ENCODE data around the gene ATP2A3. TPM values are rescaled to one million over a fixed set of nuclear protein-coding genes. Genes with fewer than 3 reads are reported as not detected.

The ATP2A3 gene
- total RNA-seq, 1 experiment from 2014 or later = 101 TPM

DNA sequence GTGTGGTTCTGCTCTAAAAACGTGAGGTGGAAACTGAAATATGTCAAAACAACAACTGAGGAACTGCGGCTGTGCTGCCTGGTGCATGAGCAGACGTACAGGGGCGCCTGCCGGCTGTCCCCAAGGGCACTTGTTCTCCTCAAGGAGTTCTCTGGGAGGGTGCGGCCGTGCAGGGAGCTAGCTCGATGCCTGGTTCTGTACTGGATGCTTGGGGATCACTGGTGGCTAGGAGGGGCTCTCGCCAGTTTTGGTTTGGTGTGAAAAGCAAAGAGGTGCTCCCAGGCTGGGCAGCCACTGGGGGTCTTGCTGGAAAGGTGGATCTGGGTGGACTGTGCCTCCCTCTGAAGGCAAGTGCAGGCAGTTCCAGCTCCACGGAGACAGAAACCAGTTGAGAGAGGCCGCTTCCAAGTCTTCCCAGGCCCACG, 41.9 kb upstream of the ATP2A3 start:
- H3K9ac ChIP-seq (ENCODE audit: low read length) = no peak overlapping the region
- no peaks in the 10 kb centered on the region for H3K9me2 ChIP-seq (replicated peaks; ENCODE audit: insufficient read depth, low read length)
- no peak overlapping the region for H3K4me3 ChIP-seq (ENCODE audit: low read length)
- H3K27ac ChIP-seq (ENCODE audit: low read length) = no peak overlapping the region
- no peak overlapping the region for H3K4me2 ChIP-seq (ENCODE audit: low read depth, low read length, poor library complexity, severe bottlenecking)
- H3K27me3 ChIP-seq (ENCODE audit: low read length) = no peaks in the 10 kb centered on the region
- H3K36me3 ChIP-seq (ENCODE audit: insufficient read depth, low read length) = no peaks in the 10 kb centered on the region
- H3K9me3 ChIP-seq (ENCODE audit: low read length) = no peaks in the 10 kb centered on the region
- H2AFZ ChIP-seq (ENCODE audit: low read length) = no peak overlapping the region
- H3K4me1 ChIP-seq (ENCODE audit: low read length) = peaks cover 14% of the 10 kb centered on the region
- peaks cover 13% of the 10 kb centered on the region for H4K20me1 ChIP-seq (ENCODE audit: insufficient read depth, low read depth, low read length)
- DNase-seq = no peak
- H3K79me2 ChIP-seq (ENCODE audit: low read length) = no peaks in the 10 kb centered on the region

DNA sequence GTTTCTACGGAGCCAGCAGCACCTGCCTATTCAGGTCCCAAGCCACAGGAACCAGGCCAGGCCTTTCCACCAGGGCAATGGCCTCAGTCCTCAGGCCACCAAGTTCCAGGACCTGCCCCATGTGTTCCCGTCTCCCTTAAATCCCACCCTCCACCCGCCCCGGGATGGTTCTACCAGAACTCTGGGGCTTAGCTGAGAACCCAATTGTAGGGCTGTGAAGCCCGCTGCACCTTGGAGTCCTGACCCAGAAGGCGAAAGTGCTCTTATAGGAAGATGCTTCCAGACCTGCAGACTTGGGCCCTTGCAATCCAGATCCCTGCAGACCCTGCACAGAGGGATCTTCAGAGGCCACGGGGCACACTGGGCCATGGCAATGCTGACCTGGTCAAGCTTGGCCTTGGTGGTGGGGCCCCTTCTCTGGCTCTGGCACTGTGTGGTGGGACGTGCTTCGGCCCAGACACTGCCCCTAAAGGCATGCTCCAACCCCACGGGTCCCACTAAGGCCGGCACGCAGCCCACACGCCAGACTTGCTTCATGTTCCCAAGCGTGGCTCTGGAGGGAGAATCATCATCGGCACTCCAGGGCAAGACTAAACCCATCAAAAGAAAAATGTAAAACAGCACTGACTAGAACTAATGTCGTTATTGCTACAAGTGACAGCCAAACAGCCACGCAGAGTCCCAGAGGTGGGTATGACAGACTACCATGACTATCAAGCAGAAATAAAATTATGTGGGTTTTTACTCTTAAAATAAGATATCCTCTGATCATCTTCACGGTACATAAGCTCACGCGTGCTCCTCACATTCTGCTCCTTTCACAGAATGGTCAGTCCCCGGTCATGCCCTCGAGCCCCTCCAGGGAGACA, 41.3 kb upstream of the ATP2A3 start:
- Histone ChIP-seq H3K4me1 (ENCODE audit: low read length) (peaks cover 14% of the 10 kb centered on the region), H3K27me3 (ENCODE audit: low read length) (no peaks in the 10 kb centered on the region), H3K4me3 (ENCODE audit: low read length) (no peak overlapping the region), H3K79me2 (ENCODE audit: low read length) (no peaks in the 10 kb centered on the region), H2AFZ (ENCODE audit: low read length) (no peak overlapping the region), H3K9ac (ENCODE audit: low read length) (no peak overlapping the region), H3K9me3 (ENCODE audit: low read length) (no peaks in the 10 kb centered on the region), H3K36me3 (ENCODE audit: insufficient read depth, low read length) (no peaks in the 10 kb centered on the region), H3K4me2 (ENCODE audit: low read depth, low read length, poor library complexity, severe bottlenecking) (no peak overlapping the region), H3K9me2 (replicated peaks; ENCODE audit: insufficient read depth, low read length) (no peaks in the 10 kb centered on the region), H3K27ac (ENCODE audit: low read length) (no peak overlapping the region), H4K20me1 (ENCODE audit: insufficient read depth, low read depth, low read length) (peaks cover 13% of the 10 kb centered on the region)
- no peak for DNase-seq

DNA sequence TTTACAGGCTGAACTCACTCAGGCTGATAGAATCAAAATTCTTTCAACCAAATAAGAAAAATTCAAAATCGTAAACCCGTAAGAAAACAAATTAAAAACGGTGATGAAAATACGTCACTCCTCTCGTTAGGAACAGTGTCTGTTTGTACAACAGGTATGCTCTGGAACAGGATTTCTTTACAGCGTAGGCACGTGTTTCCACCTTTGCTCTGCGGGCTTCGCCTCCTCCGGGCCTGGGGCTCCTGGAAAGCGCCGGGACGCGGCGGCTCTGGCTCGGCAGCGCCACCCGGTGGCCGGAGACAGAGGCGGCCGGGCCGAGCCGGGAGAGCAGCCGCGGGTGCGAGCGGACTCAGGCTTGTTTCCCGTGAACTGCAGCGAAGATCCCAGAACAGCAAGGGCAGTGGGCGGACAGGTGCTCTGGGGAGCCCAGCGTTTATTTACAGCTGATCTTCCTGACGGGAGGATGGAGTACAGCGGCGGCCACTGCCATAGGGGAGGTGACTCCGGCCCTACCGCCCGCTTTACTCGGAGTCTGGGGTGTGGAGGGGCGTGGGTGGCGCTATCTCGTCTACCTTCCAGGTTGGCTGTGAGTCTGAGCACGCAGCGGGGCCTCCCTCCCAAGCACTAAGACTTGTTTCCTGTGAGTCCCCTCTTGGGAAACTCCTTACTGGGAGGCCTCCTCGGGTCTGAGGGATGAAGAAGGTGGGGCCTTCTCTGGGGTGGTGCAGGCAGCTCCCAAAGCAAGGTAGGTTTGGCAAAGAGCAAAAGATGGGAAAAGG, 40.5 kb upstream of the ATP2A3 start:
- Histone ChIP-seq H3K9ac (ENCODE audit: low read length) (no peak overlapping the region), H3K36me3 (ENCODE audit: insufficient read depth, low read length) (no peaks in the 10 kb centered on the region), H4K20me1 (ENCODE audit: insufficient read depth, low read depth, low read length) (peaks cover 13% of the 10 kb centered on the region), H3K4me2 (ENCODE audit: low read depth, low read length, poor library complexity, severe bottlenecking) (no peak overlapping the region), H3K4me1 (ENCODE audit: low read length) (peaks cover 14% of the 10 kb centered on the region), H3K27ac (ENCODE audit: low read length) (no peak overlapping the region), H3K9me3 (ENCODE audit: low read length) (no peaks in the 10 kb centered on the region), H2AFZ (ENCODE audit: low read length) (no peak overlapping the region), H3K9me2 (replicated peaks; ENCODE audit: insufficient read depth, low read length) (no peaks in the 10 kb centered on the region), H3K79me2 (ENCODE audit: low read length) (no peaks in the 10 kb centered on the region), H3K4me3 (ENCODE audit: low read length) (no peak overlapping the region), H3K27me3 (ENCODE audit: low read length) (no peaks in the 10 kb centered on the region)
- peak; percentile 89 for DNase-seq

GRCh38 chr17:4003501-4004421, 39.5 kb upstream of the ATP2A3 start:
- no peaks in the 10 kb centered on the region for H3K36me3 ChIP-seq (ENCODE audit: insufficient read depth, low read length)
- H3K9me3 ChIP-seq (ENCODE audit: low read length) = no peaks in the 10 kb centered on the region
- H3K9me2 ChIP-seq (replicated peaks; ENCODE audit: insufficient read depth, low read length) = no peaks in the 10 kb centered on the region
- H2AFZ ChIP-seq (ENCODE audit: low read length) = no peak overlapping the region
- H3K4me1 ChIP-seq (ENCODE audit: low read length) = peaks cover 14% of the 10 kb centered on the region
- H3K79me2 ChIP-seq (ENCODE audit: low read length) = no peaks in the 10 kb centered on the region
- no peak overlapping the region for H3K27ac ChIP-seq (ENCODE audit: low read length)
- no peaks in the 10 kb centered on the region for H3K27me3 ChIP-seq (ENCODE audit: low read length)
- H3K4me2 ChIP-seq (ENCODE audit: low read depth, low read length, poor library complexity, severe bottlenecking) = no peak overlapping the region
- no peak for DNase-seq
- H3K9ac ChIP-seq (ENCODE audit: low read length) = no peak overlapping the region
- H3K4me3 ChIP-seq (ENCODE audit: low read length) = no peak overlapping the region
- H4K20me1 ChIP-seq (ENCODE audit: insufficient read depth, low read depth, low read length) = peaks cover 13% of the 10 kb centered on the region

- no peak for DNase-seq
- Histone ChIP-seq H3K9me2 (replicated peaks; ENCODE audit: insufficient read depth, low read length) (no peaks in the 10 kb centered on the region), H3K4me1 (ENCODE audit: low read length) (peaks cover 14% of the 10 kb centered on the region), H3K9me3 (ENCODE audit: low read length) (no peaks in the 10 kb centered on the region), H3K36me3 (ENCODE audit: insufficient read depth, low read length) (no peaks in the 10 kb centered on the region), H4K20me1 (ENCODE audit: insufficient read depth, low read depth, low read length) (peaks cover 13% of the 10 kb centered on the region), H3K9ac (ENCODE audit: low read length) (no peak overlapping the region), H3K27ac (ENCODE audit: low read length) (no peak overlapping the region), H3K27me3 (ENCODE audit: low read length) (no peaks in the 10 kb centered on the region), H3K79me2 (ENCODE audit: low read length) (no peaks in the 10 kb centered on the region), H2AFZ (ENCODE audit: low read length) (no peak overlapping the region), H3K4me3 (ENCODE audit: low read length) (no peak overlapping the region), H3K4me2 (ENCODE audit: low read depth, low read length, poor library complexity, severe bottlenecking) (no peak overlapping the region)
Measured at GRCh38 chr17:4003131-4003500, 38.9 kb upstream of the ATP2A3 start.

DNA sequence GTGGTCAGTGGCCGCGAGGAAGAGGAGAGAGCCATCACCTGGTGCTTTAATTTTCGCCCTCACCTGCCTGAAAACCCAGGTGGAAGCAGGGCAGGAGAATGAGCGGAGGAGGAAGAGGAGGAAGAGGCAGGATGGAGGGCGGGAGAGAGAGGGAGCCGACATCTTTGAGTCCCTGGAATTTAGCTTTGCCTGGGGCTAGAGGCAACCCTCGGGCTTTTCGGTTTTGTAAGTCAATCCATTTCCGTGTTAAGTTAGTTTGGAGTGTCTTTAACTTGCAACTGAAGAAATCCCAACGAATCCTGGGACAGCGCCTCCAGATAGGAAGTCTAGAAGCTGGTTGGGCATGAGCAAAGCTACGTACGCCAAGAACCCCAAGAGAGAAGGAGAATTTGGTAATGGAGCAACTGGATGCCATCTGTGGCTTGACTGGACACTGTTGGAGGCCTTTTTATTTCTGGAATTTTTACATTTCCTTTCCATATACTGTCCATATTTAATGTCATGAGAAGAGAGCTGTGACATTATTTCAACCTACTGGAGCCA, 36.9 kb upstream of the ATP2A3 start:
- DNase-seq = no peak
- H3K36me3 ChIP-seq (ENCODE audit: insufficient read depth, low read length) = no peaks in the 10 kb centered on the region
- no peak overlapping the region for H3K4me3 ChIP-seq (ENCODE audit: low read length)
- H4K20me1 ChIP-seq (ENCODE audit: insufficient read depth, low read depth, low read length) = peaks cover 13% of the 10 kb centered on the region
- no peak overlapping the region for H3K9ac ChIP-seq (ENCODE audit: low read length)
- no peaks in the 10 kb centered on the region for H3K9me2 ChIP-seq (replicated peaks; ENCODE audit: insufficient read depth, low read length)
- no peaks in the 10 kb centered on the region for H3K27me3 ChIP-seq (ENCODE audit: low read length)
- H3K79me2 ChIP-seq (ENCODE audit: low read length) = no peaks in the 10 kb centered on the region
- peaks cover 14% of the 10 kb centered on the region for H3K4me1 ChIP-seq (ENCODE audit: low read length)
- no peak overlapping the region for H2AFZ ChIP-seq (ENCODE audit: low read length)
- H3K27ac ChIP-seq (ENCODE audit: low read length) = no peak overlapping the region
- no peaks in the 10 kb centered on the region for H3K9me3 ChIP-seq (ENCODE audit: low read length)
- no peak overlapping the region for H3K4me2 ChIP-seq (ENCODE audit: low read depth, low read length, poor library complexity, severe bottlenecking)

DNA sequence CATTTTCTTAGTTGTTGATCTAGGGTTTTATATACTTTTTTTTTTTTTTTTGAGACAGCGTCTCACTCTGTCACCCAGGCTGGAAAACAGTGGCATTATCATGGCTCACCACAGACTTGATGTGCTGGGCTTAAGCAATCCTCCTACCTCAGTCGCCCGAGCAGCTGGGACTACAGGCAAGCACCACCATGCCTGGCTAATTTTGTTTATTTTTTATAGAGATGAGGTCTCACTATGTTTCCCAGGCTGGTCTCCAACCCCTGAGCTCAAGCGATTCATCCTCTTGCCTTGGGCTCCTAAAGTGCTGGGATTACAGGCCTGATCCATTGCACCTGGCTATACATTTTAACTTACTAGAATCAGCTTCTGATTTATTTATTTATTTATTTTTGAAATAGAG, 34.2 kb upstream of the ATP2A3 start:
- no peaks in the 10 kb centered on the region for H3K9me3 ChIP-seq (ENCODE audit: low read length)
- H3K4me3 ChIP-seq (ENCODE audit: low read length) = no peak overlapping the region
- DNase-seq = no peak
- H3K9me2 ChIP-seq (replicated peaks; ENCODE audit: insufficient read depth, low read length) = no peaks in the 10 kb centered on the region
- no peaks in the 10 kb centered on the region for H3K36me3 ChIP-seq (ENCODE audit: insufficient read depth, low read length)
- no peak overlapping the region for H3K4me2 ChIP-seq (ENCODE audit: low read depth, low read length, poor library complexity, severe bottlenecking)
- peaks cover 10% of the 10 kb centered on the region for H3K4me1 ChIP-seq (ENCODE audit: low read length)
- H3K27me3 ChIP-seq (ENCODE audit: low read length) = no peaks in the 10 kb centered on the region
- H2AFZ ChIP-seq (ENCODE audit: low read length) = no peak overlapping the region
- H3K27ac ChIP-seq (ENCODE audit: low read length) = no peak overlapping the region
- H3K9ac ChIP-seq (ENCODE audit: low read length) = no peak overlapping the region
- H3K79me2 ChIP-seq (ENCODE audit: low read length) = no peaks in the 10 kb centered on the region
- H4K20me1 ChIP-seq (ENCODE audit: insufficient read depth, low read depth, low read length) = peaks cover 1% of the 10 kb centered on the region; the same call in 1 of the 2 replicates

Data from Karpas-422 (cell line).